SU-DHL-6 (cell line): ENCODE measurements around the gene AREL1.

Experiments used
- H2AFZ ChIP-seq: fragments of 200-600 bp; sonication (generic); 2 replicates; pipeline ENCODE4 v1.6.1; 2014; ENCODE audit warnings: low read depth, mild to moderate bottlenecking, moderate library complexity, mixed read lengths, antibody characterized with exemption, low read length; ENCODE audit not compliant: severe bottlenecking
- H3F3A ChIP-seq: fragments of 200-600 bp; shearing (Covaris generic); 2 replicates; pipeline ENCODE4 v1.6.0; 2016; ENCODE audit warnings: antibody characterized with exemption, mild to moderate bottlenecking; ENCODE audit not compliant: insufficient read depth
- H3K27ac ChIP-seq: fragments of 200-600 bp; sonication (generic); 2 replicates; pipeline ENCODE4 v1.5.1; 2016; ENCODE audit warnings: low read depth, mild to moderate bottlenecking, low read length, moderate library complexity, mixed read lengths
- H3K27me3 ChIP-seq: fragments of 200-600 bp; sonication (generic), shearing (Covaris generic); 2 replicates; pipeline ENCODE4 v1.6.0; 2014; ENCODE audit warnings: mild to moderate bottlenecking, low read length
- H3K36me3 ChIP-seq: fragments of 200-600 bp; sonication (generic); 2 replicates; pipeline ENCODE4 v1.6.1; 2014; ENCODE audit warnings: mild to moderate bottlenecking, low read length, mixed read lengths
- H3K4me2 ChIP-seq: fragments of 300-600, 200-600 bp; shearing (Covaris generic), sonication (generic); 2 replicates; pipeline ENCODE4 v1.6.0; 2014; ENCODE audit warnings: low read length, low read depth, mild to moderate bottlenecking; ENCODE audit not compliant: poor library complexity, severe bottlenecking
- H3K4me3 ChIP-seq: fragments of 200-600 bp; sonication (generic); 2 replicates; pipeline ENCODE4 v1.5.1; 2014; ENCODE audit warnings: antibody characterized with exemption, low read length, mild to moderate bottlenecking, mixed read lengths; ENCODE audit not compliant: insufficient read depth, poor library complexity, severe bottlenecking
- H3K79me2 ChIP-seq: fragments of 200-600 bp; sonication (generic); 2 replicates; pipeline ENCODE4 v1.6.1; 2014; ENCODE audit warnings: mild to moderate bottlenecking, low read length, moderate library complexity; ENCODE audit not compliant: insufficient read depth
- H3K9ac ChIP-seq: fragments of 200-600 bp; sonication (generic); 2 replicates; pipeline ENCODE4 v1.7.0; 2014; ENCODE audit warnings: mild to moderate bottlenecking, low read length
- H3K9me2 ChIP-seq: fragments of 200-600 bp; sonication (generic); replicated peaks from 2 replicates; pipeline ENCODE4 v1.6.1; 2014; ENCODE audit warnings: low read length; ENCODE audit not compliant: insufficient read depth
- H3K9me3 ChIP-seq: fragments of 200-600 bp; sonication (generic); 2 replicates; pipeline ENCODE4 v1.6.1; 2014; ENCODE audit warnings: low read length, mixed read lengths; ENCODE audit not compliant: insufficient read depth
- H4K20me1 ChIP-seq: fragments of 200-600 bp; sonication (generic); 2 replicates; pipeline ENCODE4 v1.6.1; 2014; ENCODE audit warnings: low read depth, mild to moderate bottlenecking, antibody characterized with exemption, low read length, moderate library complexity, mixed read lengths
- CTCF ChIP-seq: fragments of 200-600 bp; sonication (generic); IDR thresholded peaks from one replicate; pipeline ENCODE4 v1.5.1; 2017; ENCODE audit warnings: antibody characterized with exemption, mild to moderate bottlenecking, low read length, moderate library complexity; ENCODE audit not compliant: insufficient read depth, poor library complexity, severe bottlenecking
- EZH2phosphoT487 ChIP-seq: fragments of 200-600 bp; sonication (generic), shearing (Covaris generic); conservative IDR thresholded peaks from 2 replicates; pipeline ENCODE4 v1.6.1; 2018; ENCODE audit warnings: mild to moderate bottlenecking, antibody characterized with exemption, low read length, moderate library complexity, mixed read lengths

AREL1 gene

GRCh38 chr14:74654931-74655330, 57.9 kb downstream of the AREL1 start:
- H3K4me2 ChIP-seq = no peak overlapping the region
- H3K9me2 ChIP-seq = no peaks in the 10 kb centered on the region
- H3K4me3 ChIP-seq = no peak overlapping the region
- H3K27me3 ChIP-seq = no peaks in the 10 kb centered on the region
- H3K9ac ChIP-seq = no peak overlapping the region
- no peaks in the 10 kb centered on the region for H4K20me1 ChIP-seq
- H3F3A ChIP-seq = no peaks in the 10 kb centered on the region
- H3K9me3 ChIP-seq = no peaks in the 10 kb centered on the region
- H3K79me2 ChIP-seq = no peaks in the 10 kb centered on the region
- no peaks in the 10 kb centered on the region for H3K36me3 ChIP-seq
- TF ChIP-seq CTCF (no peak), EZH2phosphoT487 (no peak)
- H3K27ac ChIP-seq = no peak overlapping the region
- no peak overlapping the region for H2AFZ ChIP-seq

GRCh38 chr14:74653386-74654138, 59.3 kb downstream of the AREL1 start:
- no peak overlapping the region for H3K9ac ChIP-seq

GRCh38 chr14:74652541-74652940, 60.3 kb downstream of the AREL1 start:
- H3K4me2 ChIP-seq = no peak overlapping the region
- no peaks in the 10 kb centered on the region for H4K20me1 ChIP-seq
- no peaks in the 10 kb centered on the region for H3K9me2 ChIP-seq
- H3K9me3 ChIP-seq = no peaks in the 10 kb centered on the region
- no peak overlapping the region for H3K4me3 ChIP-seq
- no peaks in the 10 kb centered on the region for H3K79me2 ChIP-seq
- H3K36me3 ChIP-seq = no peaks in the 10 kb centered on the region
- H3F3A ChIP-seq = no peaks in the 10 kb centered on the region
- H3K9ac ChIP-seq = no peak overlapping the region
- no peak overlapping the region for H2AFZ ChIP-seq
- H3K27me3 ChIP-seq = no peaks in the 10 kb centered on the region
- no peak overlapping the region for H3K27ac ChIP-seq
- TF ChIP-seq CTCF = no peak
- TF ChIP-seq EZH2phosphoT487 = no peak

More at GRCh38 chr14:74653386-74654138, 59.3 kb downstream of the AREL1 start:
- Histone ChIP-seq H3K27me3 (no peaks in the 10 kb centered on the region), H3K9me3 (no peaks in the 10 kb centered on the region), H3K27ac (no peak overlapping the region), H3K36me3 (no peaks in the 10 kb centered on the region), H3K79me2 (no peaks in the 10 kb centered on the region), H3K9me2 (no peaks in the 10 kb centered on the region), H2AFZ (no peak overlapping the region), H3K4me3 (no peak overlapping the region), H4K20me1 (no peaks in the 10 kb centered on the region), H3F3A (no peaks in the 10 kb centered on the region), H3K4me2 (no peak overlapping the region)
- TF ChIP-seq CTCF (no peak), EZH2phosphoT487 (no peak)
